Pericardium fibroblast (primary cell): ENCODE results near the gene MAP6. TPM values are rescaled to one million over a fixed set of nuclear protein-coding genes. Genes with fewer than 3 reads are reported as not detected.

Experiments
- total RNA-seq: library from RNA; depleted of rRNA; stranded (reverse); fragments of >200 nt; gene quantifications from 2 replicates; pipeline ENCODE4 v1.2.3, GENCODE V29; 2015

The MAP6 gene
- 5.6 and 6.1 TPM in 2 replicates for total RNA-seq

DNA sequence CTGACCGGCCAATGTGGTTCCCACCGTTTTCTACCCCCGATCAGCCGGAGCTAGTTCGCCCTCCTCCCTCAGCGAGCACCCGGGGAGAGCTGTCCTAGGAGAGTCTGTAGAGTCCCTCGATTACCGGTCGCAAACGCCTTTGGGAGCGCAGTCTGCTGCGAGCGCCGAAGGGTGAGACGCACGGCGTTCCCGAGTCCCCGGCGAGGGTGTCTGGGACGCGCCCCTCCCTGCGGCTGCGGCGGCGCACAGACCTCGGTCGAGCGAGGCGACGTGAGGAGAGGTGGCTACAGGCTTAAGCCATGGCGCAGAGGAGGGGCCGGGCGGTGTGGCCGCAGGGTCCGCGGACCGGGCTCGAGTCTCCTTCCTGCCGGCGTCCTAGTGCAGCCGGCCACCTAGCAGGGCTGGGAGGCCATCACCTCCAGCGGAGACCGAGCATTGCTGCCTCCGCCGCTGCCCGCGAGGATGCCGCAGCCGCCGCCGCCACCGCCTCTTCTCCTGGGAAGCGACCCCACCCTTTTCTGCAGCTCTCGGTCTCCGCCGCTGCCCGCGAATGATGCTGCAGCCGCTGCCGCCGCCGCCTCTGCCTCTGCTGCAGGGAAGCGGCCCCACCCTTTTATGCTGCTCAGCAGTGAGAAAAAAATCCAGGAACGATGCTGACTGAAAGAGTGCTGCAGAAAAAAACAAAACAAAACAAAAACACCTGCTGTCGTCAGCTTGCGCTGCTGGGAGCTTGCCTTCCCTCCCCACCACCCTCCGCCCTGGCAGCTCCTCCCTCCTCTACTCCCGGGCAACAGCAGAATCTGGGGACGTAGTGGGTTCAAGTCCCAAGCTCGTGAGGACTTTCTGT is at the start of gene MAP6:
Gene MAP6 (minus strand): TSS at position 588 of the 847 bp plus-strand sequence. CDS start 669 bp downstream, outside the sequence.

DNA sequence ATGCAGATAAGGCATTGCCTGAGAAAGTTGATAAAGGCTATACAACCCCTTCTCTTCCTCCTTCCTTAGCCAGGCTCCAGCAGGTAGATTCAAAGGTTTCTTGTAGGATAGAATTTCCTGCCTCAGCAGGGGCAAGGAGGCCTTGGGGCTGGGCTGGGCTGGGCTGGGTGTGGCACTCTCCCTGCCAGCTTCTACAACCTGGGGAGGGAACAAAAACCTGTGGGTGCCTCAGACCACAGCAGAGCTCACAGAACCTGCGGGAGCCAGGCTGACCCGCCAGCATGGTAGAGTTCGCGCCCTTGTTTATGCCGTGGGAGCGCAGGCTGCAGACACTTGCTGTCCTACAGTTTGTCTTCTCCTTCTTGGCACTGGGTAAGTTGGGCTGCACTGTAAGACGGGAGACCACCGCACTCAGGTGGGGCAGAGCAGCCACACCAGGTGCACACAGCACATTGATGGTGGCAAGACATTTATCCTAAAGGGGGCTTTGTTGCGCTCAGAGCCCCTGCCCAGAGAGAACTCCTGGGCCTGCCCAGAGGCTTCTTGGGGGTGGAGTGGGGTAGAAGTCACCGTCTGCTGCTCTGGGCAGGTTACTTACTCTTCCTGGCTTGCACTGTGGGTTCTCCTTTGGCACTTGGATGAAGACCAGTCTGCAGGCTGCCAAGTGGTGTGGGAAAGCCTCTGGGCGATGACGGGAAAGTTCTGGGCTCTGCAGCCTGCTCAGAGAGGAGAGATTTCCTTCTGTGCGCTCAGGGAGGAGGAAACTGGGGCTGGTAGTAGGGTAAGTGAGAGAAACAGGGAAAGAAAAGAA is 49.0 kb upstream of the MAP6 start, which contains the start of gene MOGAT2:
Gene MOGAT2 (plus strand): TSS at position 231 of the 811 bp plus-strand sequence. CDS start 51 bp downstream, at position 282.

DNA sequence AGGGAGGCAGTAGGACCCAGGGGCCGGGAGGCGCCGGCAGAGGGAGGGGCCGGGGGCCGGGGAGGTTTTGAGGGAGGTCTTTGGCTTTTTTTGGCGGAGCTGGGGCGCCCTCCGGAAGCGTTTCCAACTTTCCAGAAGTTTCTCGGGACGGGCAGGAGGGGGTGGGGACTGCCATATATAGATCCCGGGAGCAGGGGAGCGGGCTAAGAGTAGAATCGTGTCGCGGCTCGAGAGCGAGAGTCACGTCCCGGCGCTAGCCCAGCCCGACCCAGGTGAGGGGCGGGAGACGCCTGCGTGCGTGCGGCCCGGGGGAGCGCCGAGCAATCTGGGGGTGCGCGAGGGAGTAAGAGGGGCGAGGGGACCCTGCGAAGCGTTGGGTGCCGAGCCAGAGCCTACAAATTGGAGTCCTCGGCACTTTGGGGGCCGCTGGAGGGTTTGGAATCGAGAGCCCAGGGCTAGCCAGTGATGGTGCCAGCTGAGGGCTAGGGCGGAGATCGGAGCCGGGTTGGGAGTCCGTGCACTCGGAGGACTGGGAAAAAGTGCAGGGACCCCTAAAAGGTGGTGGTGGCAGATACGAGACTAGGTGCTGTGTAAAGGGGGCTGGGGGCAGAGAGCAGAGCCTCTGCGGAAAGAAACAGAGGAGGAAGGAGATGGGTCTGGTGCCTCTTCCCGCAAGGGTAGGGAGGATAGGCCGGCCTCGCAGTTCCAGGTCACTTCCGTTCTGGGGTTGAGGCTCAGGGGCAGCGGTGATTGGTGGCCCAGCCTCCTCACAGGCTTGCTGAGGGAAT is 106.6 kb downstream of the MAP6 start, which contains the start of gene SERPINH1:
Gene SERPINH1 (plus strand): TSS at position 206 of the 788 bp plus-strand sequence. CDS start 4,097 bp downstream, outside the sequence.

Other genes starting within 250 kb of the MAP6 start
- 1.0 and 4.7 TPM in 2 replicates for gene KLHL35, start 235.8 kb downstream of the MAP6 start, total RNA-seq
- 9.1 and 16.5 TPM in 2 replicates for gene GDPD5, start 143.1 kb downstream of the MAP6 start, total RNA-seq
- 2,236 and 2,744 TPM in 2 replicates for gene SERPINH1, start 106.8 kb downstream of the MAP6 start, total RNA-seq
- gene MOGAT2, start 48.8 kb upstream of the MAP6 start, total RNA-seq, result not detected in 2 replicates
- 0.70 and 8.5 TPM in 2 replicates for gene DGAT2, start 99.7 kb upstream of the MAP6 start, total RNA-seq
- gene UVRAG, start 146.2 kb upstream of the MAP6 start, total RNA-seq, result 12.9 and 18.2 TPM in 2 replicates